K562 (cell line): ENCODE results near the gene CBLC. TPM values are rescaled to one million over a fixed set of nuclear protein-coding genes. Genes with fewer than 3 reads are reported as not detected.
A peak's percentile ranks its signal among the peaks of the same experiment; 100 is the strongest.

Experiments used
- ATAC-seq: fragments of 200-7000 bp; cut with Tn5 transposase; 3 replicates; pipeline ENCODE4 v1.9.1; 2020; ENCODE audit warnings: moderate library complexity
- BruUV-seq: library from RNA; stranded (reverse); fragments of 400-500 nt; replicated peaks from 2 replicates; lab custom pipeline; 2021; lab: Mats Ljungman, UMichigan
- CTCF ChIA-PET: fragments of 300-600 bp; formaldehyde crosslinking; extraction: SDS; loops from one replicate; lab custom pipeline; 2021; ENCODE audit warnings: low intra/inter-chr PET ratio; lab: Yijun Ruan, JAX
- POLR2A ChIA-PET: fragments of 300-600, 350-650 bp; sonication (Branson Sonifier 250); formaldehyde crosslinking; extraction: SDS; loops from one replicate; lab custom pipeline; 2021; ENCODE audit warnings: antibody characterized with exemption, inconsistent platforms; lab: Yijun Ruan, JAX
- DNase-seq, 4 experiments: peaks; one replicate each; pipeline versions ENCODE4 v3.0.0 to v3.0.0-alpha.2; 2011 to 2018; ENCODE audit warnings: low spot score in 3 of 4, mixed read lengths in 3 of 4; ENCODE audit errors: extremely low read depth in 1 of 4
- FAIRE-seq: peaks from 2 replicates; lab custom pipeline; 2011; peaks lifted over from hg19 to GRCh38; lab: Jason Lieb, UNC
- H2AFZ ChIP-seq: 2 replicates; pipeline ENCODE4 v1.6.0; 2011; ENCODE audit warnings: low read depth, low read length, control low read depth, inconsistent platforms
- H3K27ac ChIP-seq: fragments of 200-600 bp; 3 replicates; pipeline ENCODE4 v1.8.0; 2011; ENCODE audit warnings: low read depth, mild to moderate bottlenecking, control low read depth, inconsistent platforms, low read length, moderate library complexity, mixed read lengths; ENCODE audit errors: extremely low read depth
- H3K27me3 ChIP-seq, 2 experiments: fragments of 300-600 bp in 1 of 2; 2 replicates in 1 of 2; 3 replicates in 1 of 2; pipeline versions ENCODE4 v1.6.0 to v1.8.0; 2011; ENCODE audit warnings: inconsistent platforms in 2 of 2, low read length in 2 of 2, mild to moderate bottlenecking in 1 of 2, mixed read lengths in 1 of 2, moderate library complexity in 1 of 2; ENCODE audit not compliant: control insufficient read depth in 2 of 2, insufficient read depth in 2 of 2
- H3K36me3 ChIP-seq: fragments of 300-600 bp; 3 replicates; pipeline ENCODE4 v1.8.0; 2011; ENCODE audit warnings: mild to moderate bottlenecking, low read length, inconsistent platforms; ENCODE audit not compliant: control insufficient read depth, insufficient read depth
- H3K4me1 ChIP-seq, 2 experiments: fragments of 200-600 bp in 1 of 2; replicated peaks in 1 of 2; 2 replicates in 1 of 2; 3 replicates in 1 of 2; pipeline versions ENCODE4 v1.5.1 to v1.8.0; 2011; ENCODE audit warnings: inconsistent platforms in 2 of 2, low read length in 2 of 2, mild to moderate bottlenecking in 1 of 2, mixed read lengths in 1 of 2, moderate library complexity in 1 of 2; ENCODE audit not compliant: control insufficient read depth in 2 of 2, insufficient read depth in 2 of 2
- H3K4me2 ChIP-seq: 2 replicates; pipeline ENCODE4 v1.6.1; 2011; ENCODE audit warnings: low read length, control low read depth, inconsistent platforms, mixed read lengths; ENCODE audit not compliant: insufficient read depth
- H3K4me3 ChIP-seq: fragments of 200-600 bp; sonication (generic), shearing (Covaris generic); 2 replicates; pipeline ENCODE4 v1.5.1; 2016; ENCODE audit warnings: control low read depth, inconsistent platforms
- H3K79me2 ChIP-seq: fragments of 200-600 bp; 3 replicates; pipeline ENCODE4 v1.8.0; 2011; ENCODE audit warnings: low read length, inconsistent platforms; ENCODE audit not compliant: control insufficient read depth, insufficient read depth
- H3K9ac ChIP-seq, 2 experiments: 2 replicates each; pipeline versions ENCODE4 v1.6.0 to v1.6.1; 2011; ENCODE audit warnings: low read depth in 2 of 2, low read length in 2 of 2, control low read depth in 1 of 2, inconsistent platforms in 1 of 2, mild to moderate bottlenecking in 1 of 2, mixed read lengths in 1 of 2; ENCODE audit not compliant: insufficient read depth in 1 of 2
- H3K9me1 ChIP-seq: one replicate; pipeline ENCODE4 v1.6.0; 2011; ENCODE audit warnings: inconsistent platforms, mild to moderate bottlenecking, low read length, moderate library complexity; ENCODE audit not compliant: control insufficient read depth, insufficient read depth
- H3K9me3 ChIP-seq: replicated peaks from 2 replicates; pipeline ENCODE4 v1.5.1; 2011; ENCODE audit warnings: low read depth, low read length, inconsistent platforms; ENCODE audit not compliant: control insufficient read depth, insufficient read depth
- H4K20me1 ChIP-seq: replicated peaks from 2 replicates; pipeline ENCODE4 v1.6.1; 2011; ENCODE audit warnings: low read length, inconsistent platforms, mixed read lengths; ENCODE audit not compliant: control insufficient read depth, insufficient read depth
- CCNT2 ChIP-seq: IDR thresholded peaks from 2 replicates; pipeline ENCODE4 v1.6.1; 2011; ENCODE audit warnings: borderline replicate concordance, low read depth, mild to moderate bottlenecking, moderate library complexity, mixed read lengths, low read length; ENCODE audit not compliant: insufficient read length; ENCODE audit errors: extremely low read depth
- KDM5B ChIP-seq: fragments of 200-600 bp; sonication (generic); IDR thresholded peaks from 2 replicates; pipeline ENCODE4 v1.6.1; 2012; ENCODE audit warnings: low read depth, mild to moderate bottlenecking, moderate library complexity, low read length, control low read depth, inconsistent platforms; ENCODE audit not compliant: insufficient replicate concordance
- LCOR ChIP-seq: sonication (generic); formaldehyde crosslinking; IDR thresholded peaks from 2 replicates; pipeline ENCODE4 v1.8.0; 2022; ENCODE audit warnings: mild to moderate bottlenecking, missing genetic modification reagents
- NEUROD1 ChIP-seq: fragments of 150-350 bp; IDR thresholded peaks from 2 replicates; pipeline ENCODE4 v1.6.1; 2014; ENCODE audit warnings: borderline replicate concordance, low read length, low read depth; ENCODE audit not compliant: partially characterized antibody
- NFIC ChIP-seq: fragments of 450-650 bp; IDR thresholded peaks from 2 replicates; pipeline ENCODE4 v1.6.1; 2017; ENCODE audit warnings: mild to moderate bottlenecking, inconsistent platforms
- PCBP1 ChIP-seq: fragments of 200-400 bp; formaldehyde crosslinking; IDR thresholded peaks from 2 replicates; pipeline ENCODE4 v1.6.1; 2018; ENCODE audit warnings: mild to moderate bottlenecking, low read depth, low read length; ENCODE audit not compliant: poor library complexity, severe bottlenecking
- PHB ChIP-seq: fragments of 250-450 bp; sonication (Bioruptor Pico); IDR thresholded peaks from 2 replicates; pipeline ENCODE4 v1.5.0; 2021
- POLR2G ChIP-seq: fragments of 200-400 bp; formaldehyde crosslinking; IDR thresholded peaks from 2 replicates; pipeline ENCODE4 v1.6.1; 2017; ENCODE audit warnings: low read depth, mild to moderate bottlenecking, antibody characterized with exemption, low read length, moderate library complexity
- RBFOX2 ChIP-seq: fragments of 200-400 bp; formaldehyde crosslinking; IDR thresholded peaks from 2 replicates; pipeline ENCODE4 v1.6.1; 2017; ENCODE audit warnings: low read depth, mild to moderate bottlenecking, low read length, moderate library complexity
- TCF3 ChIP-seq: sonication (generic); formaldehyde crosslinking; IDR thresholded peaks from 2 replicates; pipeline ENCODE4 v1.4.0; 2020; ENCODE audit warnings: mild to moderate bottlenecking, missing genetic modification reagents
- ZBTB7A ChIP-seq: IDR thresholded peaks from 2 replicates; pipeline ENCODE4 v1.6.1; 2011; ENCODE audit warnings: low read depth, mild to moderate bottlenecking, low read length, moderate library complexity, borderline replicate concordance; ENCODE audit not compliant: control insufficient read depth
- ZNF408 ChIP-seq: fragments of 250-450 bp; sonication (Bioruptor Pico); IDR thresholded peaks from 2 replicates; pipeline ENCODE4 v1.4.0; 2020; ENCODE audit warnings: low read depth, mild to moderate bottlenecking, moderate library complexity
- ZNF512 ChIP-seq: IDR thresholded peaks from 2 replicates; pipeline ENCODE4 v1.6.1; 2016; ENCODE audit warnings: missing genetic modification characterization, missing compliant biosample characterization
- WGBS: fragments of 100-300 bp; shearing (Covaris generic); methylation state at CpG from one replicate; pipeline ENCODE4 v1.1.6; 2016; ENCODE audit warnings: low coverage, mixed read lengths; ENCODE audit not compliant: insufficient coverage; ENCODE audit errors: missing lambda C conversion rate; 5-methylcytosine and 5-hydroxymethylcytosine counted together
- in situ Hi-C: fragments of 300-500 bp; cut with MboI; formaldehyde crosslinking; loops from 4 replicates; pipeline ENCODE4 v1.15.0; 2018; ENCODE audit warnings: inconsistent platforms, mixed read lengths
- intact Hi-C: fragments of 100-400 bp; cut with micrococcal nuclease; formaldehyde crosslinking; loops from 2 replicates; pipeline ENCODE4 v1.14.2; 2022
- polyA plus RNA-seq, 8 experiments: library from polyadenylated mRNA; depleted of rRNA in 4 of 8; stranded (reverse) in 5 of 8; unstranded in 3 of 8; fragments of >200 nt; fragmentation: Nextera tagmentation in 2 of 8; fragmentation: Illumina TruSeq in 1 of 8; extraction: Ambion mirVana in 2 of 8; extraction: Trizol in 1 of 8; gene quantifications; 2 replicates each; pipeline versions ENCODE4 v1.2.1 to v1.2.3, GENCODE V29; 2011 to 2014; ENCODE audit warnings: inconsistent platforms in 1 of 8, missing spikeins in 1 of 8
- total RNA-seq, 7 experiments: library from RNA; depleted of rRNA in 6 of 7; stranded (reverse); fragments of >200 nt in 6 of 7; fragmentation: Illumina TruSeq in 2 of 7; extraction: Trizol in 2 of 7; gene quantifications; 2 replicates each; pipeline versions ENCODE4 v1.2.1 to v1.2.3, GENCODE V29; 2011 to 2021; ENCODE audit warnings: low replicate concordance in 1 of 7

Gene CBLC
- total and polyA plus RNA-seq, 9 of the 15 experiments (the other 6 are each of a cell fraction or from before 2014, with no cell fraction given) = 0.09 TPM; not detected in 8

DNA sequence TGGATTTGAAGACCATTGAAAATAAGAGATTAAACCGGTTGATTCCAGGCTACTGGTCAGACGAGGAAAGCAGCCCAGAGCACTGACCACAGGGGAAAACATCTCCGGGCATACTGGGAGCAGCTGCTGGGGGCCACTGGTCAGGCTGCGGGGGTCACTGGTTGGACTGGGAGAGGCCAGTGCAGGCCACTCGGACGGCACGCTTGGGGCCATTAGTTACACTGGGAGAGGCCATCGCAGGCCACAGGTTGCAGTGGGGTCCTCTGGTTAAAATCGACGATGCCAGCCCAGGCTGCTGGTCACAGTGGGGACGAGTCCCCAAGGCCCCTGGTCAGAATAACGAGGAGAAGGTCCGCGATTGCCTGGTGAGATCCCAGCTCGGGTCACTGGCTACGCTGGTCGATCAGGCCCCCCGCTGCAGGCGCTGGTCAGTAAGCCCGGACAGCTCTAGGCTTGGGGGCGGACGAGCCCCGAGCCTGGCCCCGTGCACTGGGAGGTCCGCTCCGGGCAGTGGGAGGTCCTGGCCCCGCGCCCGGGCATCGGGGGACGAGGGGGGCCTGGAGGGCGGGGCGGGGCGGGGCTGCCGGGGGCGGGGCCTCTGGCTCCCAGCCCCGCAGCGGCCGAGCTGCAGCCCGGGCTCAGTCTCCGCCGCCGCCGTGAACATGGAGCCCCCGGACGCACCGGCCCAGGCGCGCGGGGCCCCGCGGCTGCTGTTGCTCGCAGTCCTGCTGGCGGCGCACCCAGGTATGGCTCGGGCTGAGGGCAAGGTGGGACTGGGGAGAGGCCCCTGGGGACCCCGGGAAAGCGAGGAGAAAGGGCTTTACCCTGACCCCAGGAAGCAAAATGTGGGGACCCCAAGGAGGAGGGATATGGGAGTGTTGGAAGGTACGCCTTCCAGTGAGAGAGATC is 31.0 kb downstream of the CBLC start, which contains the start of gene BCAM:
BCAM (plus strand) TSS at position 641 of the 909 bp plus-strand sequence; CDS start at position 663, 22 bp downstream.
- Histone ChIP-seq H3K4me2 (peak within 1 kb of the TSS; percentile 69), H2AFZ (peak within 1 kb of the TSS; percentile 79), H3K9me1 (no peaks in the 10 kb centered on the region), H3K4me1 (peaks cover 10 to 28% of the 10 kb centered on the region in 2 experiments; a peak in 4 of 5 replicates), H3K36me3 (no peaks in the 10 kb centered on the region), H3K27ac (no peak within 1 kb of the TSS), H3K9ac (peak within 1 kb of the TSS; percentile 34 to 87; a peak in 3 of 4 replicates), H4K20me1 (no peaks in the 10 kb centered on the region), H3K9me3 (no peaks in the 10 kb centered on the region), H3K79me2 (no peaks in the 10 kb centered on the region), H3K4me3 (peak within 1 kb of the TSS; percentile 24), H3K27me3 (peaks cover 12 to 29% of the 10 kb centered on the region in 2 experiments; a peak in 4 of 5 replicates)
- in situ Hi-C loops = no loop called here
- ChIA-PET POLR2A (interaction anchor here (0.6 kb wide), 1 partner anchor 34 kb away, joined by 3 read pairs; no protein-coding TSS in a partner anchor), CTCF (interaction anchor here (0.7 to 1.0 kb wide), 2 partner anchors 37 to 85 kb away, joined by 4 to 6 read pairs; no protein-coding TSS in a partner anchor)
- intact Hi-C loops = loop anchor here (1.0 kb wide), 1 partner anchor 24 kb away; no protein-coding TSS in a partner anchor
- BruUV-seq = no TSS peak
- FAIRE-seq (peak; percentile 29), DNase-seq (peak; percentile 58 to 98 (median 94)), ATAC-seq (peak; percentile 84)
- 8% methylated on average over 34 of the region's 59 CpGs for WGBS
- TF ChIP-seq ZBTB7A = peak; percentile 55; the same call in 1 of the 2 replicates
- TF ChIP-seq LCOR (CRISPR knock-in tag) = no peak
- peak; percentile 56; the same call in 1 of the 2 replicates for TF ChIP-seq POLR2G
- TF ChIP-seq NFIC = peak; percentile 64
- TF ChIP-seq PHB (CRISPR knock-in tag) = 0 out of 2 replicates have a peak, but pooled peaks have one; percentile 27
- TF ChIP-seq ZNF408 (CRISPR knock-in tag) = no peak
- no peak for TF ChIP-seq ZNF512
- no peak for TF ChIP-seq NEUROD1
- TF ChIP-seq PCBP1 = peak; percentile 33
- TF ChIP-seq TCF3 (CRISPR knock-in tag) = no peak
- peak; percentile 50 for TF ChIP-seq KDM5B
- peak; percentile 35; the same call in 1 of the 2 replicates for TF ChIP-seq RBFOX2
- peak; percentile 22 for TF ChIP-seq CCNT2
